Activated CD8-positive, alpha-beta T cell treated with anti-CD3 and anti-CD28 coated beads for 36 hours (primary cell): ENCODE measurements around the gene CFL1. TPM values are rescaled to one million over a fixed set of nuclear protein-coding genes. Genes with fewer than 3 reads are reported as not detected.

ENCODE experiments used
- ATAC-seq: fragments of 200-7000 bp; cut with Tn5 transposase; one replicate; pipeline ENCODE4 v1.10.0; 2021; ENCODE audit warnings: mild to moderate bottlenecking, moderate library complexity
- CTCF ChIA-PET: fragments of 350-600 bp; sonication (Branson Sonifier 250); formaldehyde crosslinking; loops from one replicate; lab custom pipeline; 2021; ENCODE audit warnings: antibody characterized with exemption; lab: Charles Lee
- POLR2A ChIA-PET: fragments of 350-600 bp; sonication (Branson Sonifier 250); formaldehyde crosslinking; loops from one replicate; lab custom pipeline; 2021; ENCODE audit warnings: antibody characterized with exemption; lab: Charles Lee
- DNase-seq: peaks from one replicate; pipeline ENCODE4 v3.0.0-alpha.2; 2020
- H3K27ac Mint-ChIP-seq: one replicate; pipeline ENCODE4 v1.8.0; 2021; ENCODE audit warnings: mild to moderate bottlenecking, mixed read lengths
- H3K27me3 Mint-ChIP-seq: one replicate; pipeline ENCODE4 v1.8.0; 2021; ENCODE audit warnings: mixed read lengths
- H3K36me3 Mint-ChIP-seq: one replicate; pipeline ENCODE4 v1.8.0; 2021; ENCODE audit warnings: low read depth, mixed read lengths
- H3K4me1 Mint-ChIP-seq: one replicate; pipeline ENCODE4 v1.8.0; 2021; ENCODE audit warnings: low read depth, mixed read lengths
- H3K4me3 Mint-ChIP-seq: one replicate; pipeline ENCODE4 v1.8.0; 2021; ENCODE audit warnings: mild to moderate bottlenecking, moderate library complexity, mixed read lengths
- H3K9me3 Mint-ChIP-seq: one replicate; pipeline ENCODE4 v1.8.0; 2021; ENCODE audit warnings: mixed read lengths
- intact Hi-C: fragments of 100-400 bp; cut with micrococcal nuclease; formaldehyde crosslinking; loops from one replicate; pipeline ENCODE4 v1.10.0; 2022
- total RNA-seq, 2 experiments: library from RNA; stranded (reverse); gene quantifications; one replicate each; pipeline ENCODE4 v1.2.3, GENCODE V29; 2021
- TF ChIP-seq, protein P1 (sequence below): fragments of 200-600 bp; IDR thresholded peaks from one replicate; pipeline ENCODE4 v1.8.0; 2022; ENCODE audit warnings: antibody characterized with exemption, mild to moderate bottlenecking

CFL1 gene
- 1,000 to 10,000 TPM; 1,059 to 1,062 TPM for total RNA-seq

- peak within 1 kb of the TSS; percentile 90 for H3K4me3 Mint-ChIP-seq
- ATAC-seq (peak; percentile 69), DNase-seq (peak; percentile 98)
- no peaks in the 10 kb centered on the region for H3K9me3 Mint-ChIP-seq
- TF ChIP-seq, protein P1, sequence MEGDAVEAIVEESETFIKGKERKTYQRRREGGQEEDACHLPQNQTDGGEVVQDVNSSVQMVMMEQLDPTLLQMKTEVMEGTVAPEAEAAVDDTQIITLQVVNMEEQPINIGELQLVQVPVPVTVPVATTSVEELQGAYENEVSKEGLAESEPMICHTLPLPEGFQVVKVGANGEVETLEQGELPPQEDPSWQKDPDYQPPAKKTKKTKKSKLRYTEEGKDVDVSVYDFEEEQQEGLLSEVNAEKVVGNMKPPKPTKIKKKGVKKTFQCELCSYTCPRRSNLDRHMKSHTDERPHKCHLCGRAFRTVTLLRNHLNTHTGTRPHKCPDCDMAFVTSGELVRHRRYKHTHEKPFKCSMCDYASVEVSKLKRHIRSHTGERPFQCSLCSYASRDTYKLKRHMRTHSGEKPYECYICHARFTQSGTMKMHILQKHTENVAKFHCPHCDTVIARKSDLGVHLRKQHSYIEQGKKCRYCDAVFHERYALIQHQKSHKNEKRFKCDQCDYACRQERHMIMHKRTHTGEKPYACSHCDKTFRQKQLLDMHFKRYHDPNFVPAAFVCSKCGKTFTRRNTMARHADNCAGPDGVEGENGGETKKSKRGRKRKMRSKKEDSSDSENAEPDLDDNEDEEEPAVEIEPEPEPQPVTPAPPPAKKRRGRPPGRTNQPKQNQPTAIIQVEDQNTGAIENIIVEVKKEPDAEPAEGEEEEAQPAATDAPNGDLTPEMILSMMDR: no peak
- ChIA-PET POLR2A (interaction anchor here (0.7 to 29.8 kb wide), 12 partner anchors 9 to 434 kb away, joined by 3 to 560 read pairs (median 4); partner anchors contain the start of genes CCDC85B, CTSW, EFEMP2 and FIBP), CTCF (interaction anchor here (0.7 to 12.3 kb wide), 7 partner anchors 12 to 146 kb away, joined by 3 to 283 read pairs (median 4); partner anchors contain the start of genes CCDC85B, FIBP and KAT5)
- H3K4me1 Mint-ChIP-seq: peaks cover 45% of the 10 kb centered on the region
- no peaks in the 10 kb centered on the region for H3K27me3 Mint-ChIP-seq
- H3K36me3 Mint-ChIP-seq: peaks cover 65% of the 10 kb centered on the region
- intact Hi-C loops: no loop called here
- peak within 1 kb of the TSS; percentile 99 for H3K27ac Mint-ChIP-seq
Measured at GRCh38 chr11:65857853-65858680, at the start of gene CFL1. TSS of gene CFL1 (minus strand) at chr11:65858180. CDS start at chr11:65858099, 81 bp downstream.

DNA sequence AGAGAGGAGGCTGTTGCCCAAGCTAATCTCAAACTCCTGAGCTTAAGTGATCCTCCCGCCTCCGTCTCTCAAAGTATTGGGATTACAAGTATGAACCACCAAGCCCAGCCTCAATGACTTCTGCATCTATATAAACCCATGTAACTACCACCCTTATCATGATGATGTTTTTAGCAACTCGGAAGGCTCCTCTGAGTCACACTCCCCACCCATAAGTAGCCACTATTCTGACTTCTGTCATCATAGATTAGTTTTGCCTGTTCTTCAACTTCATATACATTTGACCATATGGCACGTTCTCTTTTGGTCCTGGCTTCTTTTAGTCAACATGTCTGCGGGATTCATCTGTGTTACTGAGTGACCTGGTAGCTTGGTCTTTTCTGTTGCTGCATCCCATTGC, 48.6 kb upstream of the CFL1 start:
- no peak for ATAC-seq
- Mint-ChIP-seq H3K36me3 (no peaks in the 10 kb centered on the region), H3K27ac (no peak overlapping the region), H3K27me3 (peaks cover 9% of the 10 kb centered on the region), H3K9me3 (no peaks in the 10 kb centered on the region), H3K4me1 (peaks cover 11% of the 10 kb centered on the region), H3K4me3 (no peak overlapping the region)
- CTCF ChIA-PET: interaction anchor here (1.2 to 2.0 kb wide), 4 partner anchors 13 to 116 kb away, joined by 3 to 5 read pairs (median 4); no protein-coding TSS in a partner anchor
- TF ChIP-seq, protein P1: no peak
- POLR2A ChIA-PET: interaction anchor here (0.8 to 1.9 kb wide), 4 partner anchors 11 to 126 kb away, joined by 3 to 5 read pairs (median 4); partner anchors contain the start of gene AP5B1
- DNase-seq: no peak
- intact Hi-C loops: no loop called here

DNA sequence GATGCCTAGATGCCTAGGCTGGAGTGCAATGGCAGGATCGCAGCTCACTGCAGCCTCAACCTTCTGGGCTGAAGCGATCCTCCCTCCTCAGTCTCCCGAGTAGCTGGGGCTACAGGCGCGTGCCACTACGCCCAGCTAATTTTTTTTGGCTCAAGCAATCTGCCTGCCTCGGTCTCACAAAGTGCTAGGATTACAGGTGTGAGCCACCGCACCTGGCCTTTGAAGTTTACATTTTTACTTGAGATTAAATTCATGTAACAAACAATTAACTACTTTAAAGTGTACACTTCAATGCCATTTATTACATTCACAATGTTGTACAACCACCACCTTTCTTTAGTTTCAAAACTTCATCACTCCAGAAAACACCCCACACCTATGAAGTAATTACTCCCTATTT, 45.7 kb upstream of the CFL1 start:
- no peak overlapping the region for H3K27ac Mint-ChIP-seq
- intact Hi-C loops: no loop called here
- TF ChIP-seq, protein P1: no peak
- POLR2A ChIA-PET: interaction anchor here (28.1 kb wide), 1 partner anchor 44 kb away, joined by 560 read pairs; the partner anchor contains the start of genes CFL1, EFEMP2 and MUS81
- DNase-seq (no peak), ATAC-seq (no peak)
- no peaks in the 10 kb centered on the region for H3K9me3 Mint-ChIP-seq
- peaks cover 5% of the 10 kb centered on the region for H3K27me3 Mint-ChIP-seq
- H3K36me3 Mint-ChIP-seq: peaks cover 3% of the 10 kb centered on the region
- H3K4me1 Mint-ChIP-seq: peaks cover 11% of the 10 kb centered on the region
- CTCF ChIA-PET: interaction anchor here (4.2 kb wide), 1 partner anchor 15 kb away, joined by 71 read pairs; the partner anchor contains the start of genes CCDC85B and FIBP
- no peak overlapping the region for H3K4me3 Mint-ChIP-seq

- POLR2A ChIA-PET: interaction anchor here (1.5 to 28.1 kb wide), 4 partner anchors 13 to 80 kb away, joined by 3 to 560 read pairs (median 8); partner anchors contain the start of genes CFL1, EFEMP2 and MUS81
- no peak for ATAC-seq
- no peak for DNase-seq
- Mint-ChIP-seq H3K27me3 (peaks cover 5% of the 10 kb centered on the region), H3K4me3 (no peak overlapping the region), H3K36me3 (peaks cover 4% of the 10 kb centered on the region), H3K9me3 (no peaks in the 10 kb centered on the region), H3K4me1 (peaks cover 11% of the 10 kb centered on the region), H3K27ac (no peak overlapping the region)
- intact Hi-C loops: no loop called here
- CTCF ChIA-PET: interaction anchor here (4.2 kb wide), 1 partner anchor 15 kb away, joined by 71 read pairs; the partner anchor contains the start of genes CCDC85B and FIBP
- TF ChIP-seq, protein P1: no peak
Measured at GRCh38 chr11:65903068-65903481, 45.1 kb upstream of the CFL1 start.
